Astrocyte of the spinal cord (primary cell): Measurements from ENCODE around the gene TRPM1.

Source experiments
- DNase-seq: peaks from one replicate; pipeline ENCODE4 v3.0.0; 2011; ENCODE audit warnings: low read depth, low spot score
- H3K4me3 ChIP-seq: 2 replicates; pipeline ENCODE4 v1.5.1; 2011; ENCODE audit warnings: low read depth, mild to moderate bottlenecking, low read length, moderate library complexity
- in situ Hi-C: cut with HindIII; loops from 2 replicates; pipeline ENCODE4 v1.10.0; 2017; ENCODE audit warnings: low sequenced_read_pairs
- TF ChIP-seq, protein P1 (sequence below): IDR thresholded peaks from 2 replicates; pipeline ENCODE4 v1.5.1; 2012; ENCODE audit warnings: low read depth, mild to moderate bottlenecking, low read length, inconsistent platforms

The TRPM1 gene

DNA sequence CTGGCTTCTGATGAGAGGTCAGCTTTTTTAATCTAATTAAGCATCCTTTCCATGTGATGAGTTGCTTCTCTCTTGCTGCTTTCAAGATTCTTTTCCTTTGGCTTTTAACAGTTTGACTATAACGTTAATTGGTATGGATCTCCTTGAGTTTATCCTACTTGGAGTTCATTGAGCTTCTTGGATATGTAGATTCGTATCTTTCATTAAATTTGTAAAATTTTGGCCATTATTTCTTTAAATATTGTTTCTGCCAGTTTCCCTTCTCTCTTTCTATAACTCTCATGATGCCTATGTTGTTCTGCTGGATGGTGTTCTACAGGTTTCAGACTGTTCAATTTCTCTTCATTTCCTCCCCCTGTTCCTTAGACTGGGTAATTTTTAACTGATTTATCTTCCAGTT lies 89.1 kb downstream of the TRPM1 start:
- in situ Hi-C loops = no loop called here
- TF ChIP-seq, protein P1, sequence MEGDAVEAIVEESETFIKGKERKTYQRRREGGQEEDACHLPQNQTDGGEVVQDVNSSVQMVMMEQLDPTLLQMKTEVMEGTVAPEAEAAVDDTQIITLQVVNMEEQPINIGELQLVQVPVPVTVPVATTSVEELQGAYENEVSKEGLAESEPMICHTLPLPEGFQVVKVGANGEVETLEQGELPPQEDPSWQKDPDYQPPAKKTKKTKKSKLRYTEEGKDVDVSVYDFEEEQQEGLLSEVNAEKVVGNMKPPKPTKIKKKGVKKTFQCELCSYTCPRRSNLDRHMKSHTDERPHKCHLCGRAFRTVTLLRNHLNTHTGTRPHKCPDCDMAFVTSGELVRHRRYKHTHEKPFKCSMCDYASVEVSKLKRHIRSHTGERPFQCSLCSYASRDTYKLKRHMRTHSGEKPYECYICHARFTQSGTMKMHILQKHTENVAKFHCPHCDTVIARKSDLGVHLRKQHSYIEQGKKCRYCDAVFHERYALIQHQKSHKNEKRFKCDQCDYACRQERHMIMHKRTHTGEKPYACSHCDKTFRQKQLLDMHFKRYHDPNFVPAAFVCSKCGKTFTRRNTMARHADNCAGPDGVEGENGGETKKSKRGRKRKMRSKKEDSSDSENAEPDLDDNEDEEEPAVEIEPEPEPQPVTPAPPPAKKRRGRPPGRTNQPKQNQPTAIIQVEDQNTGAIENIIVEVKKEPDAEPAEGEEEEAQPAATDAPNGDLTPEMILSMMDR = no peak
- no peak for DNase-seq
- no peak overlapping the region for H3K4me3 ChIP-seq

DNA sequence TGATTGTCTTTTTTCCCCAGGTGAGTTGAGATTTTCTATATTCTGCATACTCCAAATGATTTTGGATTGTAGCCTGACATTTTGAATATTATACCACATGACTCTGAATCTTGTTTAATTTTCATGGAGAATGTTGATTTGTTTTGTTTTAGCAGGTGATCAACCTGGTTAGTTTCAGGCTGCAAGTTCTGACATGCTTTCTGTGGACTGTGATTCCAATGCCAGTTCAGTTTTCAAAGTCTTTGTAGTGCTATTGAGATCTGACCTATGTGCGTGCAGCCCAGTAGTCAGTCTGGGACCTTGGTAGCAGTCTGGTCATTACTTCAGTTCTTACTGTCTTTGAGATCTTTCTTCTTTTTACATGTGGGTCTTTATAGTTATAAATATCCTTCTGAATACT lies 91.5 kb downstream of the TRPM1 start:
- DNase-seq = no peak
- H3K4me3 ChIP-seq = no peak overlapping the region
- TF ChIP-seq, protein P1 = no peak
- in situ Hi-C loops = no loop called here

DNA sequence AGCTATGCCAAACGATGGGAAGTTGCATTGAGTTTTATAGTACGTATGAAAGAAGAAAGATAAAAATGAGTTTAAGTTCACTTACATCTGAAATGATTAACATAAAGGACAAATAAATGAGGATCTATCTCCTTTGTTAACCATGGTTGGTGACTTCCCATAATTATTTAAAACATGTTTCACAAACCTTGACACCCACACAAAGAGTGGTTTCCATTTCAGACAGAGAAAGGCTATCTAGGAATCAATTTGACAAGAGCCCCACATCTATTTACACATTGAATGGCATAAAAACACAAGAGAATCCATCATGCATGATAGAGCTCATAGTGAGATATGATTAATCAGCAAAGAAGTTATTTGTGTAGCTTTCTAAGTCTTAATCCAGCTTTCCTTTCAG lies 95.9 kb downstream of the TRPM1 start:
- in situ Hi-C loops = no loop called here
- DNase-seq = no peak
- no peak overlapping the region for H3K4me3 ChIP-seq
- TF ChIP-seq, protein P1 = no peak

DNA sequence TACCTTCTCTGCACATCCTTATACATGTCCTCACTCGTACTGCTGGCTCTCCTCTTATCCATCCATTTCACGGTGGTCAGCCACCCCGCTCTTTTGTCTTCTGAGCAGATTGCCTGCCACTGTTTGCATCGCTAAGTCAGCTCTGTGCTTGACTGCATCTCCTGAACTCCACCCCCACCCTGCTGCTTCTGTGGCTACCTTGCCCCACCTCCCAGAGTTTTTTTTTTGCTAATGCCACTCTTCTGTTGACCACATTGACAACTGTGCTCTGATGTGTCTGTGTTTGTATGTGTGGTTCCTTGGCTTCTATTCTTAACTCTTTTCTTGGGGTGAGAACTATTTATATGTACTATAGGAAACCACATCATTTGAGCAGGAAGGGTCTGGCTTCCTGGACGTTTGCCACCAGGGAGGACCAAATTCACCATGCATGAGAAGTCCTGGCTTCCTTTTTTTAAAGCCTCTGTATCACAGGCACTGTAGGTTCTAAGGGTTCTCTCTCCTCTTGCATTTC lies 97.2 kb downstream of the TRPM1 start:
- DNase-seq = no peak
- in situ Hi-C loops = no loop called here
- H3K4me3 ChIP-seq = no peak overlapping the region
- TF ChIP-seq, protein P1 = no peak

DNA sequence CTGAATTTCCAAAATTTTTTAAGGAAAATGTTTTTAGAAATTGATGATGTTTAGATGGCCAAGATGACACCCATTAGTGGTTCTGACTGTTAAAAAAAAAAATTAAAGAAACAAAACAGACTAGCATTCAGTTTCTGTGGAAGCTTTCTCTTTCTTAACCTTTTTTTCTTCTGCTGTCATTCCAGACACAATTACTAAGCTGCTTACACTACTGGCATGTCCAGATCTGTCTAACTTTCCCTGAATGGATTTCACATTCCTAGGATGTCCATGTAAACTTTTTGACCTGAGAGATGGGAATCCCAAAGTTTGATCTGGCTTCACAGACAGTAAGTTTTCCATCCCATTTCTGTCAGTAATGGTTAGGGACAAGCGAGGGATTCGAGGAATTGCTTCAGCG lies 99.8 kb downstream of the TRPM1 start:
- no peak for DNase-seq
- in situ Hi-C loops = no loop called here
- H3K4me3 ChIP-seq = no peak overlapping the region
- TF ChIP-seq, protein P1 = no peak

DNA sequence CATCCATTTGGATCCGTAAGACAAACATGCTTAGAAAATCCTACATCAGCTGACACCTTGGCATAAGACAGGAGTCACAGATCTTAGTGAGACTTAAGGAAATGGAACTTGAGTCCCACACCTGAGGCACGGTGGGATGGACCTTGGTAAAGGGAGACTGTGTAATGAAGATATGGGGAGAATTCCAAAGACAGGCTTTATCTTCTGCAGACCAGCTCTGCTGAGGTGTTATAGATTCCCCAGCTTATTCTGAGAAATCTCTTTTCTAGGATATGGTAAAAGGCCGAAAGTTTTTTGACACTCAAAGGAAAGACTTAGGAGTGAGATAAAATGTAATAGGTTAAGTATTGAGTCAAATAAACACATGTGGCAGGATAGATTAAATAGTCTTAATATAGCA lies 101.8 kb downstream of the TRPM1 start:
- H3K4me3 ChIP-seq = no peak overlapping the region
- TF ChIP-seq, protein P1 = no peak
- DNase-seq = no peak
- in situ Hi-C loops = no loop called here

DNA sequence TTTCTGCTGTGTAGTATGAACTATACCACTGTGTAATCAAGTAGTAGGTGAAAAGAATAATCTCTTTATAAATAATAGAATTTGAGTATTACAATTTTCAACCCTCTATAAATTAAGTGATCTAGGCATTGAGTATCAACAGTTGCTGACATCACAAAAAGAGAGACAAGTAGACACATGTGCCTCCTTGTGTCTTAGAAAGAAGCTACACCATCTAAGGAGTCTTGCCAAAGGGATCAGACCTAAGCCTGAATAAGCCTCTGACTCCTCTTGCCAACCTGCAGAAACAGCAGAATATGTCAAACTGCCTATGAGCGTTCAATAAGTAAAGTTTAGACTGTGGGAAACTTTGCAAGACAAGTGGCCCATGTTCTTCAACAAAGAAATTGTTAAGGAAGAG lies 104.3 kb downstream of the TRPM1 start:
- no peak for DNase-seq
- in situ Hi-C loops = no loop called here
- TF ChIP-seq, protein P1 = no peak
- no peak overlapping the region for H3K4me3 ChIP-seq
